GM21381 (cell line): ENCODE measurements around the gene DDX10.
"Not testable (repeated sequence)": the region's sequence is repeated elsewhere in the genome, so short reads cannot be mapped to it uniquely, and the experiment has no call there.

ENCODE experiments used
- ATAC-seq: cut with Tn5 transposase; IDR thresholded peaks from one replicate; pipeline ENCODE4 v1.9.1; 2021; ENCODE audit warnings: mild to moderate bottlenecking, moderate library complexity; ENCODE audit not compliant: unreplicated experiment

Gene DDX10

GRCh38 chr11:108766596-108767173 lies 101.8 kb downstream of the DDX10 start:
- ATAC-seq = no peak

- no peak for ATAC-seq
Measured at GRCh38 chr11:108768370-108768769, 103.5 kb downstream of the DDX10 start.

GRCh38 chr11:108768964-108769363 lies 104.1 kb downstream of the DDX10 start:
- no peak for ATAC-seq

- no peak for ATAC-seq
Measured at GRCh38 chr11:108774037-108774730, 109.3 kb downstream of the DDX10 start.

GRCh38 chr11:108775324-108775723 lies 110.5 kb downstream of the DDX10 start:
- no peak for ATAC-seq

- ATAC-seq = not testable (repeated sequence)
Measured at GRCh38 chr11:108779147-108779546, 114.3 kb downstream of the DDX10 start.

- ATAC-seq = no peak
Measured at GRCh38 chr11:108780119-108780518, 115.2 kb downstream of the DDX10 start.

- ATAC-seq = no peak
Measured at GRCh38 chr11:108781946-108782345, 117.1 kb downstream of the DDX10 start.

- no peak for ATAC-seq
Measured at GRCh38 chr11:108786281-108786990, 121.6 kb downstream of the DDX10 start.

- no peak for ATAC-seq
Measured at GRCh38 chr11:108787105-108787504, 122.2 kb downstream of the DDX10 start.

GRCh38 chr11:108788565-108789199 lies 123.8 kb downstream of the DDX10 start:
- no peak for ATAC-seq

- ATAC-seq = no peak
Measured at GRCh38 chr11:108790501-108791299, 125.8 kb downstream of the DDX10 start.

GRCh38 chr11:108793138-108793537 lies 128.3 kb downstream of the DDX10 start:
- ATAC-seq = no peak

GRCh38 chr11:108793611-108794010 lies 128.7 kb downstream of the DDX10 start:
- ATAC-seq = no peak

- no peak for ATAC-seq
Measured at GRCh38 chr11:108796551-108796950, 131.7 kb downstream of the DDX10 start.

- no peak for ATAC-seq
Measured at GRCh38 chr11:108797578-108798100, 132.8 kb downstream of the DDX10 start.

- ATAC-seq = no peak
Measured at GRCh38 chr11:108802492-108802891, 137.6 kb downstream of the DDX10 start.

GRCh38 chr11:108803776-108804175 lies 138.9 kb downstream of the DDX10 start:
- ATAC-seq = no peak

GRCh38 chr11:108804511-108804910 lies 139.6 kb downstream of the DDX10 start:
- no peak for ATAC-seq

- no peak for ATAC-seq
Measured at GRCh38 chr11:108805030-108805429, 140.2 kb downstream of the DDX10 start.

GRCh38 chr11:108807262-108807661 lies 142.4 kb downstream of the DDX10 start:
- ATAC-seq = no peak
